ENCODE results near the gene SELL.

SELL gene

DNA sequence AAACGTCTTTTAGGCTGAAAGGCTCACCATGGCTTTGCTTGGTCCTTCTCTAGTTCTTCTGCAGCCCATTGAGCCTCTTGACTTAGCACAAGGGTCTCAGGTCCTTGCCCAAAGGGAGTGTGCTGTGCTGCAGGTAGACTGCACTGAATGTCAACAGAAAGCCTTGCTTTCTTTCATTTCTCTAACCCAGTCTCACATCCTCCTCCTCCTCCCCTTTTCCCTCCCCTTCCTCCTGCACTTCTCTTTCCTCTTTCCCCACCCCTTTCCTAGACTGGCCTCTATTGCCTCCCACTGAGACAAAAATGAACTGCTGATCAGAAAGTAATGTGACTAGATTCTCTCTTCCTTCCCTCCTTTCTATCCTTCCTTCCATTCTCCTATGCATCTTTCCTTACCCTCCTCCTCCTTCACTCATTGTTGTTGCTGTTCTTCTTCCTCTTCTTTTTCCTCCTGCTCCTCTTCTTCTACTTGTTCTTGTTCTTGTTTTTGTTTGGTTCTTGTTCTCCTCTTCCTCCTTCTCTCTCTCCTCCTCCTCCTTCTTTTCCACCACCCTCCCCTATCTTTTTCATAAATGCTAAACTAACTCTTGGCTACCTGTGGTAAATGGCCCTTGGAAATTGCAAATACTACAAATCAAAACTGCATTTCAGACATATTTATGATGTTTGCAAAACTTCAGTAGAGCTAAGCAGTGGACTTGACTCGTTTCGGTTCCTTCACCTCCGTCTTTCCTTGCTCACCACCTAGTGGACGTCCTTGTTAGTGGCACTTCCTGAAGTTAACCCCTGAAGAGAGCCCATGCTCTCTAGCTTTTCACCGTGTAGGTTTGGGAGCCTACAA, at the start of gene SELL:
Gene SELL, minus strand, starts transcription at position 152 of the 840 bp plus-strand sequence. Its CDS starts 122 bp downstream, at position 30.
- no peaks in the 10 kb centered on the region for H3K36me3 ChIP-seq
- H3K27me3 ChIP-seq: no peaks in the 10 kb centered on the region
- H3K9ac ChIP-seq: peak within 1 kb of the TSS in 6 of 11 experiments; percentile 38 to 61 (median 48); a peak in 10 of 22 replicates
- peaks cover 9 to 26% (median 11%) of the 10 kb centered on the region in 10 experiments for H3K4me1 ChIP-seq
- peaks cover 7 to 24% (median 16%) of the 10 kb centered on the region in 11 experiments; a peak in 19 of 22 replicates for H3K9me3 ChIP-seq (replicated peaks in 1 of 11)
- peak within 1 kb of the TSS in 6 of 11 experiments; percentile 30 to 67 (median 56); a peak in 12 of 22 replicates for H3K27ac ChIP-seq
- H3K4me2 ChIP-seq: peak within 1 kb of the TSS; percentile 35 to 86 (median 65)
- H4K20me1 ChIP-seq: no peaks in the 10 kb centered on the region
- no peak for TF ChIP-seq Cebpa-rat (IDR thresholded peaks at IDR 0.05)
- peak within 1 kb of the TSS in 6 of 10 experiments; percentile 36 to 58 (median 48); a peak in 12 of 20 replicates for H3K4me3 ChIP-seq

DNA sequence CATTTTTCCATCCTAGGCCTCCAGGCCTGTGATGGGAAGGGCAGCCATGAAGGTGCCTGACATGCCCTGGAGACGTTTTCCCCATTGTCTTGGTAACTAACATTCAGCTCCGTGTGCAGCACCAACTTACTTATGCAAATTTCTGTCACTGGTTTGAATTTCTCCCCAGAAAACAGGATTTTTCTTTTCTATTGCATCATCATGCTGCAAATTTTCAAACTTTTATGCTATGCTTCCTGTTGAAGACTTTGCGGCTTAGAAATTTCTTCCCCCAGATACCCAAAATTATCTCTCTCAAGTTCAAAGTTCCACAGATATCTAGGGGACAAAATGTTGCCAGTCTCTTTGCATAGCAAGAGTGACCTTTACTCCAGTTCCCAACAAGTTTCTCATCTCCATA, 47.6 kb upstream of the SELL start:
- Histone ChIP-seq H3K4me2 (no peak overlapping the region), H3K36me3 (no peaks in the 10 kb centered on the region), H3K9ac (no peak overlapping the region), H3K4me3 (no peak overlapping the region), H3K9me3 (replicated peaks in 1 of 11) (peaks cover 11 to 28% (median 19%) of the 10 kb centered on the region in 11 experiments), H3K4me1 (no peaks in the 10 kb centered on the region), H3K27ac (no peak overlapping the region), H3K27me3 (no peaks in the 10 kb centered on the region), H4K20me1 (no peaks in the 10 kb centered on the region)
- TF ChIP-seq Cebpa-rat (IDR thresholded peaks at IDR 0.05): no peak

GRCh38 chr1:169753549-169753948, 42.1 kb upstream of the SELL start:
- Histone ChIP-seq H3K4me1 (no peaks in the 10 kb centered on the region), H3K27ac (no peak overlapping the region), H4K20me1 (no peaks in the 10 kb centered on the region), H3K4me2 (no peak overlapping the region), H3K4me3 (no peak overlapping the region), H3K27me3 (no peaks in the 10 kb centered on the region), H3K36me3 (no peaks in the 10 kb centered on the region), H3K9ac (no peak overlapping the region), H3K9me3 (replicated peaks in 1 of 11) (peaks cover 6 to 9% (median 7%) of the 10 kb centered on the region in 11 experiments)
- no peak for TF ChIP-seq Cebpa-rat (IDR thresholded peaks at IDR 0.05)

DNA sequence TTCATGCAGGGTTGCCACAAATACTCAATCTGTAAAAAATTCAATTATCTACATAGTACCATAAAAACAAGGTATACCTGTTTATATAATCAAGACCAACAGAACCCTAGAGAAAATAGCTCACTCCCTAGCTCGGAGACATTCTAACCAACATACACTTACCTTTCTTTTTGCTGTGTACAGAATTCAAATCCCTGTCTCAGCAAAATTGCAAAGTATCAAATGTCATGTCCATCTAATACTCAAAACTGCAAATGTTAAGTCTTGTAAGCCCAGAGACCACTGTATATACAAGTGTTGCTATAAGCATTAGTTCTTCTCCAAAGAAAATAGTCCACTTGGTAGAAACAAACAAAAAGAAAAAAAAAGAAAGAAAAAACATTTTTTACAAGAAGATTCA, 38.6 kb upstream of the SELL start:
- Histone ChIP-seq H3K27me3 (no peaks in the 10 kb centered on the region), H4K20me1 (no peaks in the 10 kb centered on the region), H3K36me3 (no peaks in the 10 kb centered on the region), H3K9ac (no peak overlapping the region), H3K4me3 (no peak overlapping the region), H3K4me2 (no peak overlapping the region), H3K4me1 (peaks cover 0 to 13% (median 9%) of the 10 kb centered on the region in 10 experiments; a peak in 18 of 20 replicates), H3K9me3 (replicated peaks in 1 of 11) (no peaks in the 10 kb centered on the region), H3K27ac (no peak overlapping the region)
- TF ChIP-seq Cebpa-rat (IDR thresholded peaks at IDR 0.05): no peak

DNA sequence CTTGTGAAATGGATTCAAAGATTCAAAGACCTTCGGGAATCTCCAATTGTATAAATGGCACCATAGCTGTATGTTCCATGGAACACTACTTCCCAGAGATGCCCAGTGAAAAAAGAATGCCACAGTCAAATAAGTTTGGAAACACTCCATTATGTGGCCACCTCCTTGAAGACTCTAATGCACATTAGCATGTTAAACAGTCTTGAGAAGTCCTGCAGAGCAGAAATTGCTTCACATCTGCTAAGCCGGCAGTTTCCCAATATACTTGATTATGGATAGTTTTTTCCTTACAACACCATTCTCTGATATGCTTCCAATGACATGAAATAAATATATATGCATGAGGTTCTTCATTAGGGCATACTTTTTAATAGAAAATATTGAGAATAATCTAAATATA, 35.1 kb upstream of the SELL start:
- H3K4me2 ChIP-seq: no peak overlapping the region
- no peaks in the 10 kb centered on the region for H3K27me3 ChIP-seq
- no peak overlapping the region for H3K9ac ChIP-seq
- H3K9me3 ChIP-seq (replicated peaks in 1 of 11): peaks cover 0 to 13% (median 6%) of the 10 kb centered on the region in 11 experiments; a peak in 8 of 22 replicates
- H3K36me3 ChIP-seq: no peaks in the 10 kb centered on the region
- no peaks in the 10 kb centered on the region for H4K20me1 ChIP-seq
- no peak overlapping the region for H3K4me3 ChIP-seq
- H3K4me1 ChIP-seq: peaks cover 0 to 19% (median 13%) of the 10 kb centered on the region in 10 experiments; a peak in 18 of 20 replicates
- no peak for TF ChIP-seq Cebpa-rat (IDR thresholded peaks at IDR 0.05)
- H3K27ac ChIP-seq: no peak overlapping the region

DNA sequence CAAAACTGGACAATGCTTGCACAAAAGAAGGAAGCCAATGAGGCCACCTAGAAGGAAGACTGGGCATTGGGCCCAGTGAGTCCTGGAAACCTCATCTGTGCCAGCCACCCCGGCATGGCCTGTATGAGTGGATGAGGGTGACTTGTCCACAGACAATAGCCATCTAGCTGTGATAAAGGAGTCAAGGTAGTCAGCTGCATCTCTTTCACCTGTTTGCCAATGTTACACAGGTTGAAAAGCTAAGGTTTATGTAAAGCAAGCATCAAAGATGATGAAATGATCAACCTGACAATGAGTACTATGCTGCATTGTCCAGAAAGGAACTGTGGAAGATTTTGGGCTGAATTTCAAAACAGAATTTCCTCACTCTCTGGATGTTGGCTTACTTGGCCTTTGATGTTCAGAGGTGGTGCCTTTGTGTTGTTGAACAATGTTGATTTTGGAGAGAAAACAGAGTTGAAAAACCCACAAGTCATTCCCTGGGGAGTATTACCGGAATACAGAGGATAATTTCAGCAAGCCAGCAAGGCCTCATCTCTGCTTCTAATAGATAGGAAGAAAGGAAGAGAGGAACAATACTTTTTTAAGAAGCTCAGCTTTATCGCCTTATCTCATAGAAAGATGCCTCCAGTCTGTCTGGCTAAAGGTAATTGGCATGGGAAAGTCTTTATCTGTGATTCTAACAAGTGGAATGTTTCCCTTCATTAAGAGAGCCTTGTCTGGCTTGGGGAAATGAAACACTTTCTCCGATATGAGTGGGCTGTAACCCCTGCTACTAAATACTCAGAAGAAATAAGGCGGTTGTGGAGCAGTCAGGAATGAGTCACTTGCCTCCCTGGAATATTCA, 33.8 kb upstream of the SELL start:
- Histone ChIP-seq H3K4me2 (peak overlapping the region in 9 of 11 experiments; percentile 14 to 68 (median 59); a peak in 17 of 22 replicates), H4K20me1 (no peaks in the 10 kb centered on the region), H3K27ac (no peak overlapping the region), H3K36me3 (no peaks in the 10 kb centered on the region), H3K9ac (peak overlapping the region in 1 of 11 experiments; percentile 20; a peak in 1 of 22 replicates), H3K4me1 (peaks cover 0 to 19% (median 13%) of the 10 kb centered on the region in 10 experiments; a peak in 18 of 20 replicates), H3K27me3 (no peaks in the 10 kb centered on the region), H3K4me3 (no peak overlapping the region), H3K9me3 (replicated peaks in 1 of 11) (peaks cover 0 to 13% (median 6%) of the 10 kb centered on the region in 11 experiments; a peak in 8 of 22 replicates)
- no peak for TF ChIP-seq Cebpa-rat (IDR thresholded peaks at IDR 0.05)

- H3K9me3 ChIP-seq (replicated peaks in 1 of 11): peaks cover 0 to 13% (median 6%) of the 10 kb centered on the region in 11 experiments; a peak in 8 of 22 replicates
- peaks cover 0 to 19% (median 13%) of the 10 kb centered on the region in 10 experiments; a peak in 18 of 20 replicates for H3K4me1 ChIP-seq
- no peak overlapping the region for H3K4me2 ChIP-seq
- H3K27ac ChIP-seq: no peak overlapping the region
- H3K9ac ChIP-seq: no peak overlapping the region
- H3K27me3 ChIP-seq: no peaks in the 10 kb centered on the region
- H3K4me3 ChIP-seq: no peak overlapping the region
- no peaks in the 10 kb centered on the region for H4K20me1 ChIP-seq
- no peak for TF ChIP-seq Cebpa-rat (IDR thresholded peaks at IDR 0.05)
- H3K36me3 ChIP-seq: no peaks in the 10 kb centered on the region
Measured at GRCh38 chr1:169741666-169742394, 30.4 kb upstream of the SELL start.

DNA sequence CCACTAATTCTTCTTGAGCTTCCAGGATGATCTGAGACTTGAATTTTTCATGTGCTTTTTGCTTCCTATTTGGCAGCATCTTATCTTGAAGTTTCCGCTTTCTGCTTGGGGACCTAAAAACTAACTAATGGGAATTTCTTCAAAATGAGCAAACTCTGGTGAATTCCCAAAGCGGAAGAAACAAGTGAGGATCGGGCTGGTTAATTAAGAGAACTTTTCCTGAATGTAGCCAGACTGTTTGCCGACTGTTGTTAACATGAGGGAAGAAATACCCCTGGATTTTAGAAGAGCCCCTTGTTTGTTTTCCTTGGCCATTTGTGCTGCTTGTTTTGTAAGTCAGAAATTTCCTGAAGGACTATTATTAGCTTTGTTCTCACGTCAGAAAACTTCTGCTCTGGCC, 28.6 kb upstream of the SELL start:
- no peaks in the 10 kb centered on the region for H4K20me1 ChIP-seq
- H3K4me2 ChIP-seq: no peak overlapping the region
- H3K9ac ChIP-seq: no peak overlapping the region
- H3K27ac ChIP-seq: no peak overlapping the region
- TF ChIP-seq Cebpa-rat (IDR thresholded peaks at IDR 0.05): no peak
- no peaks in the 10 kb centered on the region for H3K36me3 ChIP-seq
- H3K9me3 ChIP-seq (replicated peaks in 1 of 11): peaks cover 0 to 13% (median 6%) of the 10 kb centered on the region in 11 experiments; a peak in 8 of 22 replicates
- no peak overlapping the region for H3K4me3 ChIP-seq
- H3K4me1 ChIP-seq: peaks cover 0 to 9% (median 3%) of the 10 kb centered on the region in 10 experiments; a peak in 15 of 20 replicates
- no peaks in the 10 kb centered on the region for H3K27me3 ChIP-seq

All from BLaER1 treated with 17β-estradiol and CSF1 and Interleukin-3, amounts not matched to agents 10 nM and 100 nM (cell line).